HepG2 (cell line): ENCODE measurements around the gene ZKSCAN8. TPM values are rescaled to one million over a fixed set of nuclear protein-coding genes. Genes with fewer than 3 reads are reported as not detected.

ENCODE experiments used
- DPF2 ChIP-seq: sonication (generic); formaldehyde crosslinking; IDR thresholded peaks from 2 replicates; pipeline ENCODE4 v1.4.0; 2020; ENCODE audit warnings: mild to moderate bottlenecking, low read depth, missing genetic modification reagents, borderline replicate concordance
- E2F1 ChIP-seq: sonication (generic); formaldehyde crosslinking; IDR thresholded peaks from 2 replicates; pipeline ENCODE4 v1.5.0; 2020; ENCODE audit warnings: missing genetic modification reagents
- EP300 ChIP-seq, 3 experiments: sonication (generic) in 1 of 3; formaldehyde crosslinking in 1 of 3; IDR thresholded peaks; 2 replicates each; pipeline versions ENCODE4 v1.5.1 to v1.6.1; 2011 to 2020; ENCODE audit warnings: low read depth in 2 of 3, low read length in 2 of 3, borderline replicate concordance in 1 of 3, improper control_type of control experiment in 1 of 3, mild to moderate bottlenecking in 1 of 3, missing genetic modification reagents in 1 of 3, moderate library complexity in 1 of 3
- ETV6 ChIP-seq: sonication (generic); formaldehyde crosslinking; conservative IDR thresholded peaks from 2 replicates; pipeline ENCODE4 v1.4.0; 2020; ENCODE audit warnings: missing genetic modification reagents
- FOXP4 ChIP-seq: sonication (generic); formaldehyde crosslinking; IDR thresholded peaks from 2 replicates; pipeline ENCODE4 v1.4.0; 2020; ENCODE audit warnings: missing genetic modification reagents
- GABPA ChIP-seq, 2 experiments: IDR thresholded peaks; 2 replicates each; pipeline ENCODE4 v1.6.1; 2011 to 2016; ENCODE audit warnings: low read depth in 2 of 2, low read length in 1 of 2, missing biosample characterization in 1 of 2, missing genetic modification characterization in 1 of 2
- GRHL1 ChIP-seq: sonication (generic); formaldehyde crosslinking; conservative IDR thresholded peaks from 2 replicates; pipeline ENCODE4 v1.8.0; 2022; ENCODE audit warnings: missing genetic modification reagents
- HNRNPL ChIP-seq: fragments of 200-400 bp; formaldehyde crosslinking; IDR thresholded peaks from 2 replicates; pipeline ENCODE4 v1.6.1; 2017; ENCODE audit warnings: mild to moderate bottlenecking, low read depth, low read length
- IRF9 ChIP-seq: sonication (generic); formaldehyde crosslinking; IDR thresholded peaks from 2 replicates; pipeline ENCODE4 v1.8.0; 2022; ENCODE audit warnings: missing genetic modification reagents, mild to moderate bottlenecking, borderline replicate concordance
- NAIF1 ChIP-seq: sonication (generic); formaldehyde crosslinking; IDR thresholded peaks from 2 replicates; pipeline ENCODE4 v1.5.0; 2020; ENCODE audit warnings: mild to moderate bottlenecking, missing genetic modification reagents, borderline replicate concordance
- POLR2A ChIP-seq, 2 experiments: IDR thresholded peaks; 2 replicates each; pipeline ENCODE4 v1.6.1; 2011; ENCODE audit warnings: low read depth in 2 of 2, low read length in 2 of 2, mild to moderate bottlenecking in 1 of 2, moderate library complexity in 1 of 2; ENCODE audit not compliant: insufficient read depth in 1 of 2
- RORA ChIP-seq: sonication (generic); formaldehyde crosslinking; IDR thresholded peaks from 2 replicates; pipeline ENCODE4 v1.5.0; 2020; ENCODE audit warnings: mild to moderate bottlenecking, missing genetic modification reagents, moderate library complexity
- RXRA ChIP-seq: sonication (generic); formaldehyde crosslinking; IDR thresholded peaks from 2 replicates; pipeline ENCODE4 v1.5.1; 2020; ENCODE audit warnings: missing genetic modification reagents
- ZNF232 ChIP-seq: sonication (generic); formaldehyde crosslinking; IDR thresholded peaks from 2 replicates; pipeline ENCODE4 v1.4.0; 2020; ENCODE audit warnings: missing genetic modification reagents, borderline replicate concordance
- ZNF367 ChIP-seq: sonication (generic); formaldehyde crosslinking; IDR thresholded peaks from 2 replicates; pipeline ENCODE4 v1.4.0; 2020; ENCODE audit warnings: missing genetic modification reagents, borderline replicate concordance
- ZNF446 ChIP-seq: sonication (generic); formaldehyde crosslinking; IDR thresholded peaks from 2 replicates; pipeline ENCODE4 v1.5.0; 2020; ENCODE audit warnings: mild to moderate bottlenecking, missing genetic modification reagents
- ZNF570 ChIP-seq: sonication (generic); formaldehyde crosslinking; IDR thresholded peaks from 2 replicates; pipeline ENCODE4 v1.4.0; 2020; ENCODE audit warnings: mild to moderate bottlenecking, missing genetic modification reagents, borderline replicate concordance
- ZNF572 ChIP-seq: sonication (generic); formaldehyde crosslinking; IDR thresholded peaks from 2 replicates; pipeline ENCODE4 v1.5.1; 2020; ENCODE audit warnings: mild to moderate bottlenecking, missing genetic modification reagents
- ZNF614 ChIP-seq: IDR thresholded peaks from 2 replicates; pipeline ENCODE4 v1.6.1; 2018; ENCODE audit warnings: missing biosample characterization, missing genetic modification reagents, inconsistent platforms, borderline replicate concordance
- ZNF776 ChIP-seq: sonication (generic); formaldehyde crosslinking; IDR thresholded peaks from 2 replicates; pipeline ENCODE4 v1.4.0; 2020; ENCODE audit warnings: mild to moderate bottlenecking, missing genetic modification reagents
- ZNF800 ChIP-seq: sonication (generic); formaldehyde crosslinking; IDR thresholded peaks from 2 replicates; pipeline ENCODE4 v1.4.0; 2020; ENCODE audit warnings: missing genetic modification reagents
- polyA plus RNA-seq, 8 experiments: library from polyadenylated mRNA; depleted of rRNA in 3 of 8; stranded (reverse) in 7 of 8; unstranded in 1 of 8; fragments of >200 nt; fragmentation: Illumina TruSeq in 4 of 8; extraction: Trizol in 4 of 8; gene quantifications; 2 replicates each; pipeline versions ENCODE4 v1.2.1 to v1.2.3, GENCODE V29; 2011 to 2016; ENCODE audit warnings: low read depth in 4 of 8, missing spikeins in 1 of 8, mixed read lengths in 1 of 8; ENCODE audit not compliant: insufficient read depth in 1 of 8
- total RNA-seq, 5 experiments: library from RNA; depleted of rRNA; stranded (reverse); fragments of >200 nt; fragmentation: Illumina TruSeq; extraction: Trizol; gene quantifications; 2 replicates each; pipeline ENCODE4 v1.2.3, GENCODE V29; 2016; ENCODE audit warnings: low read depth in 1 of 5

Gene ZKSCAN8
- total and polyA plus RNA-seq, 2 of the 13 experiments (the other 11 are each of a cell fraction or from before 2014, with no cell fraction given): 12.4 to 20.9 TPM

- no peak for TF ChIP-seq ZNF446
- TF ChIP-seq FOXP4 (CRISPR knock-in tag): no peak; the same call in 1 of the 2 replicates
- TF ChIP-seq ZNF572 (CRISPR knock-in tag): no peak
- TF ChIP-seq HNRNPL: no peak
- TF ChIP-seq GRHL1 (CRISPR knock-in tag): no peak
- no peak for TF ChIP-seq RORA
- TF ChIP-seq NAIF1: peak; percentile 62
- no peak; the same call in 1 of the 2 replicates for TF ChIP-seq ZNF367 (CRISPR knock-in tag)
- TF ChIP-seq EP300 (IDR thresholded peaks at IDR 0.05; ENCODE audit: low read depth in 2 of 2, low read length in 2 of 2): no peak
- no peak for TF ChIP-seq EP300 (CRISPR knock-in tag; IDR thresholded peaks at IDR 0.05; ENCODE audit: borderline replicate concordance)
- TF ChIP-seq GABPA (IDR thresholded peaks at IDR 0.05; ENCODE audit: low read depth, low read length): peak; percentile 75
- peak; percentile 96 for TF ChIP-seq GABPA (CRISPR knock-in tag; IDR thresholded peaks at IDR 0.05; ENCODE audit: low read depth)
- TF ChIP-seq DPF2 (CRISPR knock-in tag): no peak
- peak; percentile 89 for TF ChIP-seq POLR2A (IDR thresholded peaks at IDR 0.05; ENCODE audit: insufficient read depth in 1 of 2, low read depth in 2 of 2, low read length in 2 of 2)
- peak; percentile 89 for TF ChIP-seq ZNF800
- no peak for TF ChIP-seq ZNF570 (CRISPR knock-in tag)
- peak; percentile 41; the same call in 1 of the 2 replicates for TF ChIP-seq RXRA (CRISPR knock-in tag)
- TF ChIP-seq ZNF232 (CRISPR knock-in tag): peak; percentile 49; the same call in 1 of the 2 replicates
- TF ChIP-seq E2F1 (CRISPR knock-in tag): 0 out of 2 replicates have a peak, but pooled peaks have one; percentile 33
- peak; percentile 77; the same call in 1 of the 2 replicates for TF ChIP-seq IRF9 (CRISPR knock-in tag)
- no peak; the same call in 1 of the 2 replicates for TF ChIP-seq ETV6 (CRISPR knock-in tag)
- TF ChIP-seq ZNF776 (CRISPR knock-in tag): no peak
- TF ChIP-seq ZNF614: peak; percentile 76; the same call in 1 of the 2 replicates
Observed at GRCh38 chr6:28124350-28124970, 17.2 kb upstream of the ZKSCAN8 start, which contains the start of gene ZSCAN16 (continued).
